Astrocyte of the cerebellum (primary cell): ENCODE data around the gene STX16.

Experiments used
- DNase-seq: peaks from one replicate; pipeline ENCODE4 v3.0.0-alpha.2; 2011; ENCODE audit warnings: low read depth
- H3K4me3 ChIP-seq: 2 replicates; pipeline ENCODE4 v1.5.1; 2011; ENCODE audit warnings: mild to moderate bottlenecking, low read depth, low read length, moderate library complexity
- in situ Hi-C: cut with HindIII; loops from 2 replicates; pipeline ENCODE4 v1.10.0; 2017; ENCODE audit warnings: low sequenced_read_pairs
- TF ChIP-seq, protein P1 (sequence below): IDR thresholded peaks from 2 replicates; pipeline ENCODE4 v1.5.1; 2012; ENCODE audit warnings: low read length, low read depth, moderate library complexity, mild to moderate bottlenecking; ENCODE audit errors: missing control alignments

Gene STX16

GRCh38 chr20:58708246-58708931 lies 57.3 kb downstream of the STX16 start:
- in situ Hi-C loops: no loop called here

DNA sequence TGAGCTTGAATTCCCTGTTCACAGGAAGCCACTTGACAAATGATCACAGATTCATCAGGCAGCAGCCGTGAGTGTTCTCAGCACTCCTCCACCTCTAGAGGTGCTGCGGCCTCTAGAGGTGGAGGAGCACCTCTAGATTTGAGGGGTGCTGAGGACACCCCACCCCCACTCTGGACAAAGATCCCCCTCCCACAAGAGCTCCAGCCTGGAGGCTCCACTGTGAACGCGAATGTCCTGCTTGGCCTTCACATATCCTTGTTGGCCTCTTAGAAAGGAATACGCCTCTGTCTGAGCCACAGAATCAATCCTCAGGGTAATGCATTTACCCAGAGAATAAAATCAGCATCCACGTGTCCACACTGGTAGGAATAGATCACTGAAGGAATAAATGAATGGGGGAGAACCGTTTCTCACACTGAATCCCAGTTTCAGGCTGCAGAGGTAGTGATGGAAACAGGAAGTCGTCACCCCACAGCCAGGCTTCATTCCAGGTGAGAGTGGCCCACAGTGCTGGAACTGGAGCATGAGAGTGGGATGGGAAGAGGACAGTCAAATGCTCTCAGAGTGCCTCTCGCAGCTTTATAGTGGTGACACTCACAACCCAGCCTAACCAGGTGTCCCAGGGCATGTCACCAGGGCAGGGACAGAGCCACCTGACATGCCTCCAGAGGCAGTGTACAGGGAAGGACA lies 58.1 kb downstream of the STX16 start:
- no peak overlapping the region for H3K4me3 ChIP-seq
- in situ Hi-C loops: no loop called here
- no peak for DNase-seq
- TF ChIP-seq, protein P1, sequence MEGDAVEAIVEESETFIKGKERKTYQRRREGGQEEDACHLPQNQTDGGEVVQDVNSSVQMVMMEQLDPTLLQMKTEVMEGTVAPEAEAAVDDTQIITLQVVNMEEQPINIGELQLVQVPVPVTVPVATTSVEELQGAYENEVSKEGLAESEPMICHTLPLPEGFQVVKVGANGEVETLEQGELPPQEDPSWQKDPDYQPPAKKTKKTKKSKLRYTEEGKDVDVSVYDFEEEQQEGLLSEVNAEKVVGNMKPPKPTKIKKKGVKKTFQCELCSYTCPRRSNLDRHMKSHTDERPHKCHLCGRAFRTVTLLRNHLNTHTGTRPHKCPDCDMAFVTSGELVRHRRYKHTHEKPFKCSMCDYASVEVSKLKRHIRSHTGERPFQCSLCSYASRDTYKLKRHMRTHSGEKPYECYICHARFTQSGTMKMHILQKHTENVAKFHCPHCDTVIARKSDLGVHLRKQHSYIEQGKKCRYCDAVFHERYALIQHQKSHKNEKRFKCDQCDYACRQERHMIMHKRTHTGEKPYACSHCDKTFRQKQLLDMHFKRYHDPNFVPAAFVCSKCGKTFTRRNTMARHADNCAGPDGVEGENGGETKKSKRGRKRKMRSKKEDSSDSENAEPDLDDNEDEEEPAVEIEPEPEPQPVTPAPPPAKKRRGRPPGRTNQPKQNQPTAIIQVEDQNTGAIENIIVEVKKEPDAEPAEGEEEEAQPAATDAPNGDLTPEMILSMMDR: no peak

More at GRCh38 chr20:58708246-58708931, 57.3 kb downstream of the STX16 start:
- DNase-seq: no peak
- TF ChIP-seq, protein P1: no peak
- no peak overlapping the region for H3K4me3 ChIP-seq

- TF ChIP-seq, protein P1: no peak
- no peak overlapping the region for H3K4me3 ChIP-seq
- in situ Hi-C loops: no loop called here
- DNase-seq: no peak
Measured at GRCh38 chr20:58709703-58710039, 58.6 kb downstream of the STX16 start.

DNA sequence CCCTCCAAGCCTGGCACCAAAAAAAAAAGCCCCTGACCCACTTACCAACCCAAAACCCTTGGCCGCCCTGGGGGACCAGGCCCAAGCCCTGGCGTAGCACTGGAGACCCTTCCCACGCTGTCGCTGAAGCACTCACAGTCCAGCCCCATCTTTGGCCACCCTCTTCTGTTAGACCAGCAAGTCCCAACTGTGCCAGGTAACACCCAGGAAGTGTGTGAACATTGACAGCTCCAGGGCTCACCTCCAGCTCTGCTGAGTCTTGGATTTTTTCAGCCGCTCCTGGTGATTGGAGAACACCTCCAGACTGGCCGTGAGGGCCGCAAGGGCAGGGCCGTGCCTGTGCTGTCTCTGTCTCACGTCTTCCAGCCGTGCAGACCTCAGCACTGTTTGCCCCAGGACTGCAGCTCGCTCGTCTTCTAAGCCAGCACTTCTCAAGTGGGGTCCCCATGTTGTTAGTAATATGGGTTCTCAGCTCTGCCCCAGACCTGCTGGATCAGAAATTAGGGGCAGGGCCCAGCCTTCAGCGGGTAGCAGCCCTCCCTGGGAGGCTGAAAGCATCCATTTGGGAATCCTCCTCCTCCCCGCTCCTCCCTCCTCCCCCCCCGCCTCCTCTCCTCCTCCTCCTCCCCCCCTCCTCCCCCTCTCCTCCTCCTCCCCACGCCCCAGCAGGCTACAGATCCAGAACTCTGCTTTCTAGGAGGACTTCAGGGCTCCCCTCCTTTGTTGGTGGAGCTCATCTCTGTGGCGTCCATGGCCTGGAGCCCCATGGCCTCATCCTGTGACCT lies 59.6 kb downstream of the STX16 start:
- DNase-seq: no peak
- no peak overlapping the region for H3K4me3 ChIP-seq
- in situ Hi-C loops: no loop called here
- TF ChIP-seq, protein P1: no peak

- in situ Hi-C loops: no loop called here
- no peak overlapping the region for H3K4me3 ChIP-seq
- TF ChIP-seq, protein P1: no peak
- no peak for DNase-seq
Measured at GRCh38 chr20:58711266-58712051, 60.4 kb downstream of the STX16 start.
